Osteoblast (primary cell): ENCODE data around the gene BEND6. TPM values are rescaled to one million over a fixed set of nuclear protein-coding genes. Genes with fewer than 3 reads are reported as not detected.

Experiments used
- DNase-seq: peaks from one replicate; pipeline ENCODE4 v3.0.0; 2011; ENCODE audit warnings: low spot score, mixed read lengths; ENCODE audit not compliant: insufficient read length; ENCODE audit errors: missing footprints
- H2AFZ ChIP-seq: 2 replicates; pipeline ENCODE4 v1.6.0; 2011; ENCODE audit warnings: mild to moderate bottlenecking, low read length
- H3K27ac ChIP-seq: 2 replicates; pipeline ENCODE4 v1.5.1; 2011; ENCODE audit warnings: mild to moderate bottlenecking, low read depth, low read length, moderate library complexity
- H3K27me3 ChIP-seq: 2 replicates; pipeline ENCODE4 v1.6.0; 2012; ENCODE audit warnings: mild to moderate bottlenecking, control low read depth, inconsistent platforms, low read length, moderate library complexity; ENCODE audit not compliant: insufficient read depth
- H3K36me3 ChIP-seq: 2 replicates; pipeline ENCODE4 v1.5.1; 2011; ENCODE audit warnings: mild to moderate bottlenecking, low read length, control low read depth, moderate library complexity; ENCODE audit not compliant: insufficient read depth
- H3K4me1 ChIP-seq: 2 replicates; pipeline ENCODE4 v1.5.1; 2011; ENCODE audit warnings: mild to moderate bottlenecking, low read length, control low read depth, moderate library complexity; ENCODE audit not compliant: insufficient read depth
- H3K4me2 ChIP-seq: 2 replicates; pipeline ENCODE4 v1.6.0; 2011; ENCODE audit warnings: mild to moderate bottlenecking, low read length; ENCODE audit not compliant: insufficient read depth
- H3K4me3 ChIP-seq: fragments of 200-600 bp; sonication (generic); 3 replicates; pipeline ENCODE4 v1.5.1; 2012; ENCODE audit warnings: mild to moderate bottlenecking, low read length, inconsistent platforms; ENCODE audit not compliant: insufficient read depth
- H3K79me2 ChIP-seq: 2 replicates; pipeline ENCODE4 v1.6.0; 2012; ENCODE audit warnings: mild to moderate bottlenecking, low read length, control low read depth, inconsistent platforms; ENCODE audit not compliant: insufficient read depth
- H3K9me3 ChIP-seq: 2 replicates; pipeline ENCODE4 v1.5.1; 2011; ENCODE audit warnings: low read depth, low read length, control low read depth
- H4K20me1 ChIP-seq: 2 replicates; pipeline ENCODE4 v1.6.0; 2012; ENCODE audit warnings: mild to moderate bottlenecking, low read length, control low read depth; ENCODE audit not compliant: insufficient read depth
- total RNA-seq: library from RNA; depleted of rRNA; stranded (reverse); fragments of >200 nt; gene quantifications from 2 replicates; pipeline ENCODE4 v1.2.3, GENCODE V29; 2012
- TF ChIP-seq, protein P1 (sequence below): IDR thresholded peaks from 2 replicates; pipeline ENCODE4 v1.5.1; 2011; ENCODE audit warnings: mild to moderate bottlenecking, low read depth, low read length, moderate library complexity; ENCODE audit errors: extremely low read depth

Gene BEND6
- total RNA-seq, 1 donor, result 22.4 TPM

DNA sequence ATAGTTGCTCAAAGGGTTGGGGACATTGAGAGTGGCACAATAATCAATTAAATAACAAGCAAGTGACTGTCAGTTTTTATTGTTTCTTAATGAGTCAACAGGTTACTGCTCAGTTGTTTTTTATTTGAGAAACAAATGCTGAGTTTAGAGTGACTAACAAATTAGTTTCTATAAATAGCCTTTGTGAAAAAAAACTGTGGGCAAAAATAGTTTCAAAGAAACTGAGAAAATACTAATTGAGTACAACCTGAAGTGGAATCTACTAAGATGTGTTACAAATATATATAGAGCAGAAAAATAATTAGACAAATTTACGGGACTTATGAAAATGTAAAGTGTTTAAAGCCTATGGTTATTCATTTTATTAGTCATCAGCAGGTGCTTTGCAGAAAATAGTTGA lies 22.3 kb downstream of the BEND6 start:
- no peak for DNase-seq
- Histone ChIP-seq H3K79me2 (no peaks in the 10 kb centered on the region), H3K27ac (no peak overlapping the region), H3K27me3 (no peaks in the 10 kb centered on the region), H3K36me3 (no peaks in the 10 kb centered on the region), H3K4me2 (no peak overlapping the region), H2AFZ (no peak overlapping the region), H3K4me1 (no peaks in the 10 kb centered on the region), H3K4me3 (no peak overlapping the region), H4K20me1 (no peaks in the 10 kb centered on the region), H3K9me3 (peaks cover 4% of the 10 kb centered on the region)
- TF ChIP-seq, protein P1, sequence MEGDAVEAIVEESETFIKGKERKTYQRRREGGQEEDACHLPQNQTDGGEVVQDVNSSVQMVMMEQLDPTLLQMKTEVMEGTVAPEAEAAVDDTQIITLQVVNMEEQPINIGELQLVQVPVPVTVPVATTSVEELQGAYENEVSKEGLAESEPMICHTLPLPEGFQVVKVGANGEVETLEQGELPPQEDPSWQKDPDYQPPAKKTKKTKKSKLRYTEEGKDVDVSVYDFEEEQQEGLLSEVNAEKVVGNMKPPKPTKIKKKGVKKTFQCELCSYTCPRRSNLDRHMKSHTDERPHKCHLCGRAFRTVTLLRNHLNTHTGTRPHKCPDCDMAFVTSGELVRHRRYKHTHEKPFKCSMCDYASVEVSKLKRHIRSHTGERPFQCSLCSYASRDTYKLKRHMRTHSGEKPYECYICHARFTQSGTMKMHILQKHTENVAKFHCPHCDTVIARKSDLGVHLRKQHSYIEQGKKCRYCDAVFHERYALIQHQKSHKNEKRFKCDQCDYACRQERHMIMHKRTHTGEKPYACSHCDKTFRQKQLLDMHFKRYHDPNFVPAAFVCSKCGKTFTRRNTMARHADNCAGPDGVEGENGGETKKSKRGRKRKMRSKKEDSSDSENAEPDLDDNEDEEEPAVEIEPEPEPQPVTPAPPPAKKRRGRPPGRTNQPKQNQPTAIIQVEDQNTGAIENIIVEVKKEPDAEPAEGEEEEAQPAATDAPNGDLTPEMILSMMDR, result no peak

DNA sequence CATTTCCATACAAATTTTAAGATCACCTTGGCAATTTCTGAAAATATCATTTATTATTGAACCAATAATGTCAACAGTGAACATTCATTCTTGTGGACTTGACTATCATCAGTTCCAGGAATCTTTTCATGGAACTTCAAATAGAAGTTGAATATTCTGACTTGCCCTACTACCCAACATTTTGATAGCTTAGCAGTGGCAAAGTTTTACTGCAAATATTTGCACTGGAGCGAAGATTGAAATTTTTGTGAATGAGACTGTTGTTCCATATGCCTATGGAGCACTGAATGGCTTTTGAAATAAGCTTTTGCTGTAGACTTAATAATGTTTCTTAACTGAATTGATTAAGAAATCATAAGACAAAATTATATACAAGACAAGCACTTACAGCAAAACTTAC lies 23.6 kb downstream of the BEND6 start:
- no peaks in the 10 kb centered on the region for H4K20me1 ChIP-seq

GRCh38 chr6:56984361-56984760 lies 29.5 kb downstream of the BEND6 start:
- TF ChIP-seq, protein P1, result no peak
- DNase-seq, result no peak

More for the DNA sequence above, 23.6 kb downstream of the BEND6 start:
- Histone ChIP-seq H3K27me3 (no peaks in the 10 kb centered on the region), H3K79me2 (no peaks in the 10 kb centered on the region), H3K4me1 (no peaks in the 10 kb centered on the region), H3K36me3 (no peaks in the 10 kb centered on the region), H3K4me2 (no peak overlapping the region), H2AFZ (no peak overlapping the region), H3K27ac (no peak overlapping the region), H3K4me3 (no peak overlapping the region), H3K9me3 (peaks cover 4% of the 10 kb centered on the region)
- TF ChIP-seq, protein P1, result no peak
- no peak for DNase-seq

GRCh38 chr6:56984884-56985283 lies 30.0 kb downstream of the BEND6 start:
- TF ChIP-seq, protein P1, result no peak

More at GRCh38 chr6:56984361-56984760, 29.5 kb downstream of the BEND6 start:
- no peak overlapping the region for H3K27ac ChIP-seq
- H3K4me1 ChIP-seq, result no peaks in the 10 kb centered on the region
- no peak overlapping the region for H3K4me3 ChIP-seq
- no peak overlapping the region for H2AFZ ChIP-seq
- no peaks in the 10 kb centered on the region for H3K36me3 ChIP-seq
- no peaks in the 10 kb centered on the region for H3K27me3 ChIP-seq
- no peak overlapping the region for H3K4me2 ChIP-seq
- no peaks in the 10 kb centered on the region for H4K20me1 ChIP-seq
- no peaks in the 10 kb centered on the region for H3K79me2 ChIP-seq
- H3K9me3 ChIP-seq, result no peaks in the 10 kb centered on the region

More at GRCh38 chr6:56984884-56985283, 30.0 kb downstream of the BEND6 start:
- Histone ChIP-seq H3K27me3 (no peaks in the 10 kb centered on the region), H3K4me2 (no peak overlapping the region), H4K20me1 (no peaks in the 10 kb centered on the region), H3K27ac (no peak overlapping the region), H3K79me2 (no peaks in the 10 kb centered on the region), H2AFZ (no peak overlapping the region), H3K4me1 (no peaks in the 10 kb centered on the region), H3K9me3 (no peaks in the 10 kb centered on the region), H3K4me3 (no peak overlapping the region), H3K36me3 (no peaks in the 10 kb centered on the region)
- no peak for DNase-seq
